NCI-H2107 treated with DMSO at 0.1 percent for 48 hours (cell line): Measurements from ENCODE around the gene ISG15.
"Not testable (repeated sequence)": the region's sequence is repeated elsewhere in the genome, so short reads cannot be mapped to it uniquely, and the experiment has no call there.

ENCODE experiments used
- DNase-seq: peaks from one replicate; lab custom pipeline; 2025; ENCODE audit not compliant: unreplicated experiment; lab: John Stamatoyannopoulos, UW

The ISG15 gene

DNA sequence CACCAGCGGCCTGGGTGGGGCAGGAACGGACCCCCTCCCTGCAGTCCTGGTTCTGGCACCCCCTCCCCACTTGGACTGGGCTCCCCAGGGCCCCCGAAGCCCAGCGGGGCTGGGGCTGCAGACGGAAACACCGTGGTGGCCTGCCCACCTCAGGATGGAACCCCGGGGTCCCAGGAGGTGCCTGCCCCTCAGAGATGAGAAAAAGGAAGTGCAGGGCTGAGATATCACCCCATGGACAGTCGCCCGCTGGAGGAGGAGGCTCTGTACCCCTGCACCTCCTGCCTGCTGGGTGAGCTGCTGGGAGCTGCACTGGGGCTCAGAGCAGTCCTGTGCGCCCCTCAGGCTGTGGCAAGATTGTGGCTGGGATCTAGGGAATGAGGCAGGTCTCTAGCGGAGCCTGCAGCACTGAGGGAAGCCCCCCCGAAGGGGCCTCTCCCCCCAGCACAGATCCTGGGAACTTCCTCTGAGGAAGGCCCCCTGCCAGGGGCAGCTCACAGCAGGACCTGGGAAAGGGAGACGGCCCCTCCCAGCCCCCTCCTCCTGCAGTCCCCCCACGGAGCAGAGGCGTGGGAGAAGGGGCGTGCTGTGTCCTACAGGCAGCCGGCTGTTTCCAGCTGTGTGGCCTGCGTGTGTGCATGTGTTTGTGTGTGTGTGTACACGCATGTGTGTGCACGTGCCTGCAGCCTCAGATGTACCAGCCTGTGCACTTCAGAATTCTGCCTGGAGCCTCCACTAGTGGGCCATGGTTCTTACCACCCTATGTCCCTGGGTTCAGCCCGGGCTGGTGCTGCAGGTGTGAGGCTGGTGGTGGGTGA lies 13.5 kb downstream of the ISG15 start:
- no peak for DNase-seq

DNA sequence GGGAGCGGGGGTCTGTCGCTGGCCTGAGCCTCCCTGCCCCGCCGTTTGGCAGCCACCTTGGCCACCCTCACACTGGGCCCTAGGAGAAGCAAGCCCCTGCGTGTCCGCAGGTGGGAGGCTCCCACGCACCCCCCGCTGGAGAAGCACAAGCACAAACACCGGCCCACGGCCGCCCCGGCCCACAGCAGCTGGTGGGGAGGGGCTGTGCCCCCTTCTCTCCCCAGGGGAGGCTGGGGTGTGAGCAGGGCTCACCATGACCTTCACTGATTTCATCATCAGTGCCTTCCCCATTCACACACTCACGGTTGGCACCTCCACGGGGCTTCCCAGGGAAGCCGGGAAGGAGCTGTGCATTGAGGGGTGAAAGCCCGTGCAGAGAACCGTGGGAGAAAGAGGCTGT lies 14.5 kb downstream of the ISG15 start:
- DNase-seq = no peak

DNA sequence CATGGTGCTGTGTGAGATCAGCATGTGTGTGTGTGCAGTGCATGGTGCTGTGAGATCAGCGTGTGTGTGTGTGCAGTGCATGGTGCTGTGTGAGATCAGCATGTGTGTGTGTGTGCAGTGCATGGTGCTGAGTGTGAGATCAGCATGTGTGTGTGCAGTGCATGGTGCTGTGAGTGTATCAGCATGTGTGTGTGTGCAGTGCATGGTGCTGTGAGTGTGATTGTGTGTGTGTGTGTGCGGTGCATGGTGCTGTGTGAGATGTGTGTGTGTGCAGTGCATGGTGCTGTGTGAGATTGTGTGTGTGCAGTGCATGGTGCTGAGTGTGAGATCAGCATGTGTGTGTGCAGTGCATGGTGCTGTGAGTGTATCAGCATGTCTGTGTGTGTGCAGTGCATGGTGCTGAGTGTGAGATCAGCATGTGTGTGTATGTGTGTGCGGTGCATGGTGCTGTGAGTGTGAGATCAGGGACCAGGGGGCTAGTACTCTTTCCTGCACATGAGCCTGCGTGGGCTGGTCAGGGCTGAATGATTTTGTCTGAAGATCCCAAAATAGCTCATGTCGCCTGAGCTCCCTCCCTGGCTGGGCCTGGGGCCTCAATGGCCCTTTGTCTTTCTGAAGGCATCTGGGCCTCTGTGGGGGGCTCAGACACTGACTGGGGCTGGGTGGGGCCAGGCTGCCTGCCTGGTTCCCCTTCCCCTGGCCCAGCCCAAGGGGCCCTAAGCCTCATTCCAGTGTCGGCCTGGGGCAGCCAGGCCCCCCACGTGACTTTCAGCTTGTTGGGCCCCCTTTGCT lies 17.8 kb downstream of the ISG15 start:
- not testable (repeated sequence) for DNase-seq

DNA sequence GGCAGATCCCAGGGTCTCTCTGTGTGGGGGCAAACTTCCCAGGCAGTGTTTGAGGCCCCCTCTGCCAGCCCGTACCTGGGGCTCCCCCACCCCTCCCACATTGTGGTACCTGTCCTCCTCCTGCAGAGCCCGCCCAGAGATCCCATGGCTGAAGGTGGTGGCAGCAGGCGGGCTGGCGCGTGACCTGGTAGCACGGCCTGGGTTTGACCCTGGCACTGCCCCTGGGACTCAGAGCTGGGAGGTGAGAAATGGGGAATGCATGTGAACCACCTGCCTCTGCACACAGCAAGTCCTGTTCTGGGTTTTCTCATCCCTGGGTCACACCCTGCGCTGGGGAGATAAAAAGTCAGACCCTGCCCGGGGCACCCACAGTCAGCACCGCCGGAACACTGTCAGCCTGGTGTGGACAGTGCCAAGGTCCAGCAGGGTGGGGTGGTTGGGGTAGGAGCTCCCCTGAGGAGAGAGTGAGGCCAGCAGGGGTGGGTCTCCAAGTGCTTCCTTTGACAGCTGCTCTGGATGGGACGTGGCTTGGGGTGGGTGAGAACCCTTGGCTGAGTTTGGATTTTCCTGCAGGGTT lies 18.4 kb downstream of the ISG15 start:
- DNase-seq = no peak

DNA sequence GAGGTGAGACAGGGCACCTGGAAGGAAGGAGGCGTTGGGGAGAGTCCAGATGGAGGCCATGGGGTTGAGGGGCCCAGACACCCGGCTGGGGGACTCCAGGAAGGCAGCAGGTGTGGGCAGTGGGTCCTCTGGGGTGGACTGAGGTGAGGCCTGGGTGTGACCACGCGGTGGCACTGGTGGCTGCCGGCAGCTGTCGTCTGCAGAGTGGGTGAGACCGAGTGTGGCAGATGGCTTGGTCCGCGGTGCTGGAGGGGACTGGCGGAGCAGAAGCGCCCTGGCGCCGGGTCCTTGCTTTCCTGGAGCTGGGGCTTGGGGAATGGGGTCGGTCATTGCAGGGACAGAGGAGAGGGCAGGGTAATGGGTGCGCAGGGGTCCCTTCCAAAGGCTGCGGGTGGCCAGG lies 19.1 kb downstream of the ISG15 start:
- DNase-seq = no peak

DNA sequence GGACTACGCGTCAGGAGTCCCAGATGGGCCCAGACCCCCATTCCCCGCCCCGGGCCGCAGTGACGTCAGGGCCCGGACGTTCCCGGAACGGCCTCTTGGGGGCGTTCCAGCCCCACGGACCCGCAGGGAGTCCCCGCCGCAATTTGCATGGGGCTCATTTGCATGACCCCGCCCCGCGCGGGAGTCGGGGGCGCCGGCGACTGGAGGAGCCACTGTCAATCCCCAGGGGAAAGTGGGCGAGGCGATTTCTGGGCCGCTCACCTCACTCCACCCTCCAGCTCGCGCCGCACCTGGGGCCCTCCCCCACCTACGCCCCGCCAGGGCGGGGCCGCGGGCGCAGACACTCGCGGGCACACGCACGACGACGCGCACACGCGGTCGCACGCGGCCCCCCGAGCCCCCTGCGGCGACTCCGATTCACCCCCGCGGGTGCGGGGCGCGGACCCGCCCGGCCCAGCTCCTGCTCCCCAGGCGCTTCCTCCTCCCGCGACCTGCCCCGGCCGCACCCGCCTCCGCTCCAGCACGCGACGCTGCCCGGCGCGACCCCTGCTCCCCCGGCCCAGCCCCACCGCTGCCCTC lies 19.8 kb downstream of the ISG15 start:
- no peak for DNase-seq

DNA sequence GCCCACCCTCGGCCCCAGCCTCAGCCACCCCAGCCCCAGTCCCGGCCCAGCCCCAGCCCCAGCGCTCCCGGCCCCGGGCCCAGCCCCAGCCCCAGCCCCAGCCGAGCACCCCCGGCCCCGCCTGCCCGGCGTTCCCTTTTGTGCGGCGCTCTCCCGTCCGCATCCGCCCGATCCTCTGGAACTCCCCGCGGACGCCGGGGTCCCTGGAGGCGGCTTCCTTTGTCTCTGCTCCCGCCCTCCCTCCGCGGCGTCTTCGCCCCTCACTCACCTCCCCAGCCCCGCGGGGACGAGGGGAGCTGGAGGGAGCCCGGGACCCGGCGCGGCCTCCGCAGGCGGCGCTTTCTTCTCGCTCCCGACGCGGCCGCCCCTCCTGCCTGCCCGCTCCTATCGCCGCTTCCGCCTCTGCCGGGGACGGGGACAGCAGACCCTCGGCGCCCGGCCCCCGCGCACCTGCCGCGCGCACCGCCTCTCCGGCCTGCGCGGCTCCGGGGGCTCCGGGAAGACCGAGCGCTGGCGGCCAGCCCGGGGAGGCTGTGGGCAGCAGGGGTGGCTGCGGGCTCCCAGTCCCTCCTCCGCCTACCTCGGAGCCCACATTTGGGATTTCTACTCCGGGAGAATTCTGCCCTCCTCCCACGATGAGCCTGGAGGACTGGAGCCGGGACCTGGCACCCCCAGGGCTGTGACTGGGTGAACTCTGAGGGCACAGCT lies 20.6 kb downstream of the ISG15 start:
- no peak for DNase-seq

GRCh38 chr1:1034439-1034781 lies 21.1 kb downstream of the ISG15 start:
- no peak for DNase-seq

- no peak for DNase-seq
Observed at GRCh38 chr1:1035291-1035943, 22.1 kb downstream of the ISG15 start.

DNA sequence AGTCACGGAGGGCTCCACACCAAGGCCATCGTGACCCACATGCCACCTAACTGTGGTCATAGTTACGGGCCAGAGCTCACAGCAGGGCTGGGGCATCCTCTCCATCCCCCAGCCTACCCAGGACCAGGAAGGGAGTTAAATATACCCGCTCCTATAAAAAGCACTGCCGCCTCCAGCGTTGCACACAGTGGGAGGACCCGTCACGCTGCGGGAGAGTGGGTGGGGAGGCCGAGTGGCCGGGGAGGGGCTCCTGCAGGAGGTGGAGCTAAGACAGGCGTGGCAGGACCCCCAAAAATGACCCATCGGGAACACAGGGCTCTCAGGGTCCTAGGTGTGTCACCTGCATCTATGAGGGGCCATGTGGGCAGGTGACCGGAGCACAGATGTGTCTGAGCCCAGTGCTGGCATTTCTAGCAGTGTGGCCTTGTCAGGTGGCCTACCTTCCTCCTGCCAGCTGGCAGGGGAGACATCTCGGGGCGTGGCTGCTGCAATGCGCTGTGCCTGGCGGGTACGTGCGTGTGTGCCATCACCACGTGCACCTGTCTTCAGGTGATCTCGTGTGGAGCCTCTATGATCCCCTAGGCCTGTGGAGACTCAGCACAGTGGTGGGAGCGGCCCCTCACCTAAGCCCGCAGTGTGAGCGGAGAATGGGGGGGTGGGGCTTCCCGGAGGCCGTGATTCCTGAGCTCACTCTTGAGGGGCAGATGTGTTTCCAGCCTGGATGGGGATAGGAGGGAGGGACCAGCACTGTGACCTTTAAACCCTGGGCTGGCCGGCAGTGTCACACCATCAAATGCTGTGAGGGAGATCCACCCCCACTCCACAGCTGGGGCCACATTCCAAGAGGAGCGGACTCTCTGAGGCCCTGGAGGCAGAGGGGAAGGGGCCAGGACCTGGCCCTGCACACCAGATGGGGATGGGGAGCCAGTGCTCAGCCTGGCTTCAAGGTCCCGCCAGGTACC lies 24.4 kb downstream of the ISG15 start:
- DNase-seq = no peak

GRCh38 chr1:1038694-1039093 lies 25.4 kb downstream of the ISG15 start:
- no peak for DNase-seq

GRCh38 chr1:1039145-1039910 lies 26.0 kb downstream of the ISG15 start:
- no peak for DNase-seq

GRCh38 chr1:1040004-1040991 lies 27.0 kb downstream of the ISG15 start:
- no peak for DNase-seq

- no peak for DNase-seq
Observed at GRCh38 chr1:1041092-1041523, 27.8 kb downstream of the ISG15 start.

DNA sequence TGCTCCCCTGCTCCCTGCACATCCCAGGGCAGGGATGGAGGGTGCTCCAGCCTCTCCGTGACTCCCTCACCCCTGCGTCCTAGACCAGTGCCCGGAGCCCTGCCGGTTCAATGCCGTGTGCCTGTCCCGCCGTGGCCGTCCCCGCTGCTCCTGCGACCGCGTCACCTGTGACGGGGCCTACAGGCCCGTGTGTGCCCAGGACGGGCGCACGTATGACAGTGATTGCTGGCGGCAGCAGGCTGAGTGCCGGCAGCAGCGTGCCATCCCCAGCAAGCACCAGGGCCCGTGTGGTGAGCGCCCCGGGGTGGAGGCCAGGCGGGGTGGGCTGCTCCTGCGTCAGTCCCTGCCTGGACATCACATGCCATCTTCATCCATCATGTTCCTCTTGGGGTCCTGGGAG lies 28.6 kb downstream of the ISG15 start:
- no peak for DNase-seq

DNA sequence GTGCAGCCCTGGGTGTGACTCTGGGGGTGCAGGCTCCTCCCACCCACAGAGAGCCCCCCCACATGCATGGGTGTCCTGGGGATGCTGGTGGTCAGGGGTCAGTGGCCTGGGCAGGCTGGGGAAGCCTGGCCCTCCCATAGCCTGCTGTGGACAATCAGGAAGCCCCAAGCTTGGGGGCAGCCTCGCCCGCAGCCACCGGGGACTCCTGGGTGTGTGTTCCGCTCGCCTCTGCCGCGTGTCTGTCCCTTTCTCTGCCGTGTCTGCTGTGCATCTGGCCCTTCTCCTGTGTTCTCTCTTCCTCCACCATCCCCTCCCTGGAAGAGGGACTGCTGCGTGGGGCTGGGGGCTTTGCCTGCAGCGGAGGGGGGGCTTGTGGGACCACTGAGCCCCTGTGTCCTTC lies 29.5 kb downstream of the ISG15 start:
- DNase-seq = no peak

DNA sequence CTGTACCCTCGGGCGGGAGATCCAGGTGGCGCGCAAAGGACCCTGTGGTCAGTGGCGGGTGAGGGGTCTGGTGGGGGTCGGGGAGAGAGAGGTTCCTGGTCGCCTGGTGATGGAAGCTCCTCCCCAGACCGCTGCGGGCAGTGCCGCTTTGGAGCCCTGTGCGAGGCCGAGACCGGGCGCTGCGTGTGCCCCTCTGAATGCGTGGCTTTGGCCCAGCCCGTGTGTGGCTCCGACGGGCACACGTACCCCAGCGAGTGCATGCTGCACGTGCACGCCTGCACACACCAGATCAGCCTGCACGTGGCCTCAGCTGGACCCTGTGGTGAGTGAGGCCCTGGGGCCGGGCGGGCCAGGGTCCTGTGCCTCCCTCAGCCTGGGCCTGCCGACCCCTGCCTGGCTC lies 30.1 kb downstream of the ISG15 start:
- no peak for DNase-seq

GRCh38 chr1:1043921-1044320 lies 30.6 kb downstream of the ISG15 start:
- no peak for DNase-seq
